Measurements from ENCODE around the gene GRHL1. TPM values are rescaled to one million over a fixed set of nuclear protein-coding genes. Genes with fewer than 3 reads are reported as not detected.

GRHL1 gene
- total RNA-seq, 1 donor from 2014 or later, result 0.43 TPM

- no peaks in the 10 kb centered on the region for H3K27me3 ChIP-seq
- DNase-seq (ENCODE audit: low spot score in 2 of 2), result no peak
- no peak overlapping the region for H3K4me3 ChIP-seq
- H3K36me3 ChIP-seq, result no peaks in the 10 kb centered on the region
- no peak overlapping the region for H3K27ac ChIP-seq
- H3K4me1 ChIP-seq, result no peaks in the 10 kb centered on the region
- H3K9me3 ChIP-seq, result no peaks in the 10 kb centered on the region
- TF ChIP-seq, protein P1, sequence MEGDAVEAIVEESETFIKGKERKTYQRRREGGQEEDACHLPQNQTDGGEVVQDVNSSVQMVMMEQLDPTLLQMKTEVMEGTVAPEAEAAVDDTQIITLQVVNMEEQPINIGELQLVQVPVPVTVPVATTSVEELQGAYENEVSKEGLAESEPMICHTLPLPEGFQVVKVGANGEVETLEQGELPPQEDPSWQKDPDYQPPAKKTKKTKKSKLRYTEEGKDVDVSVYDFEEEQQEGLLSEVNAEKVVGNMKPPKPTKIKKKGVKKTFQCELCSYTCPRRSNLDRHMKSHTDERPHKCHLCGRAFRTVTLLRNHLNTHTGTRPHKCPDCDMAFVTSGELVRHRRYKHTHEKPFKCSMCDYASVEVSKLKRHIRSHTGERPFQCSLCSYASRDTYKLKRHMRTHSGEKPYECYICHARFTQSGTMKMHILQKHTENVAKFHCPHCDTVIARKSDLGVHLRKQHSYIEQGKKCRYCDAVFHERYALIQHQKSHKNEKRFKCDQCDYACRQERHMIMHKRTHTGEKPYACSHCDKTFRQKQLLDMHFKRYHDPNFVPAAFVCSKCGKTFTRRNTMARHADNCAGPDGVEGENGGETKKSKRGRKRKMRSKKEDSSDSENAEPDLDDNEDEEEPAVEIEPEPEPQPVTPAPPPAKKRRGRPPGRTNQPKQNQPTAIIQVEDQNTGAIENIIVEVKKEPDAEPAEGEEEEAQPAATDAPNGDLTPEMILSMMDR (IDR thresholded peaks at IDR 0.05), result no peak
- intact Hi-C loops (cut with DNase I), result no loop called here
Observed at GRCh38 chr2:9944330-9944758, 7.1 kb upstream of the GRHL1 start.

- intact Hi-C loops (cut with DNase I), result no loop called here
- Histone ChIP-seq H3K4me3 (no peak overlapping the region), H3K9me3 (no peaks in the 10 kb centered on the region), H3K36me3 (no peaks in the 10 kb centered on the region), H3K27ac (no peak overlapping the region), H3K4me1 (no peaks in the 10 kb centered on the region), H3K27me3 (no peaks in the 10 kb centered on the region)
- no peak for DNase-seq (ENCODE audit: low spot score in 2 of 2)
- TF ChIP-seq, protein P1 (IDR thresholded peaks at IDR 0.05), result no peak
Observed at GRCh38 chr2:9945596-9945995, 5.9 kb upstream of the GRHL1 start.

DNA sequence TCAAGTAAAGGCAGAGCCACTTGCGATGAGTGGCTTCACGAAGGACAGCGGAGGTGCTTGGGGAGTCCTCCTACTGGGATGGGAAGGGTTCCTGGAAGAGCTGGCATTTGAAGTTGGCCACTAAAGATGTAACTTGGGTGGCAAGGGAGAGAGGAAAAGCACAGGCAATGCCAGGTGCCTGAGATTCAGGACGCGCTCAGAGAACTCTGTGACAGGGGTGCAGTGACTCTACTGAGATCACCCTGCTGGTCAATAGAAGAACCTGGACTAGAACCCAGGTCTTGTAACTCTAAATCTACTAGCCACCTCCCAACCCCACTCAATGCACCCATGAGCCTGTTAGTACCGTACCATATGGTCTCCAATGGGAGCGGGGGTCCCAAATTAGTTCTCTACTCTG lies 5.4 kb upstream of the GRHL1 start:
- Histone ChIP-seq H3K4me3 (no peak overlapping the region), H3K36me3 (no peaks in the 10 kb centered on the region), H3K27me3 (no peaks in the 10 kb centered on the region), H3K4me1 (peaks cover 0 to 4% of the 10 kb centered on the region in 2 donors), H3K27ac (no peak overlapping the region), H3K9me3 (no peaks in the 10 kb centered on the region)
- intact Hi-C loops (cut with DNase I), result no loop called here
- DNase-seq (ENCODE audit: low spot score in 2 of 2), result no peak
- TF ChIP-seq, protein P1 (IDR thresholded peaks at IDR 0.05), result no peak

DNA sequence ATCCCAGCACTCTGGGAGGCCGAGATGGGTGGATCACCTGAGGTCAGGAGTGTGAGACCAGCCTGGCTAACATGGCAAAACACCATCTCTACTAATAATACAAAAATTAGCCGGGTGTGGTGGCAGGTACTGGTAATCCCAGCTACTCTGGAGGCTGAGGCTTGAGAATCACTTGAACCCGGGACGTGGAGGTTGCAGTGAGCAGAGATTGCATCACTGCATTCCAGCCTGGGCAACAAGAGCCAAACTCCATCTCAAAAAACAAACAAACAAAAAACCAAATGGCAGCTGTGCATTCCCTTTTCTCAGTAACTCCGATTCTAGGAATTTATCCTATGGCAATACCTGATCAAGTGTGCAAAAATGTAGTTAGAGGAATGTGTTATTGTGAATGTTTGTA lies 4.7 kb upstream of the GRHL1 start:
- DNase-seq (ENCODE audit: low spot score in 2 of 2), result no peak
- peaks cover under 1 to 5% of the 10 kb centered on the region in 2 donors for H3K4me1 ChIP-seq
- H3K27me3 ChIP-seq, result no peaks in the 10 kb centered on the region
- TF ChIP-seq, protein P1 (IDR thresholded peaks at IDR 0.05), result no peak
- no peaks in the 10 kb centered on the region for H3K36me3 ChIP-seq
- no peaks in the 10 kb centered on the region for H3K9me3 ChIP-seq
- H3K4me3 ChIP-seq, result no peak overlapping the region
- no peak overlapping the region for H3K27ac ChIP-seq
- intact Hi-C loops (cut with DNase I), result no loop called here

DNA sequence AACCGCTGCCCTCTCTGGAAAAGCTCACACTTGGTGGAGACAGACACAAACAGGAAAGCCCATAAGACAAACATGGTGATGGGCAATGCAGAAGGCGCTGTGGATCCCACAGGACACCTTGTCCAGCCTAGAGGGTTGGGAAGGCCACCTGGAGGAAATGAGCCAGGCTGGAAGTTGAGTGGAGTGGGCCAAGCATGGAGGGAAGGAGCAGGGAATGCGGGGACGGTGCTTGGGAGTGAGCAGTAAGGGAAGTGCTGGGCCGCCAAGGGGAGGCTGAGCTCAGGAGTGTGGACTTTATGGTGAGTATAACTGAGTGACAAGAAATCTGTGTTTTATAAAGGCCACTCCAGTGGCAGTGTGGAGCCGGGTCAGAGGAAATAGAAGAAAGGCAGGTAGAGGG lies 2.8 kb upstream of the GRHL1 start:
- Histone ChIP-seq H3K27me3 (no peaks in the 10 kb centered on the region), H3K9me3 (no peaks in the 10 kb centered on the region), H3K27ac (no peak overlapping the region), H3K4me3 (no peak overlapping the region), H3K4me1 (peaks cover 4 to 10% of the 10 kb centered on the region in 2 donors), H3K36me3 (no peaks in the 10 kb centered on the region)
- DNase-seq (ENCODE audit: low spot score in 2 of 2), result no peak
- intact Hi-C loops (cut with DNase I), result no loop called here
- TF ChIP-seq, protein P1 (IDR thresholded peaks at IDR 0.05), result no peak

Data from ascending aorta (tissue), 2 donors.